ENCODE results near the gene TNFRSF6B. TPM values are rescaled to one million over a fixed set of nuclear protein-coding genes. Genes with fewer than 3 reads are reported as not detected.

TNFRSF6B gene
- total RNA-seq, 1 donor from 2014 or later: 0.99 TPM

GRCh38 chr20:63731410-63731809 lies 35.0 kb downstream of the TNFRSF6B start:
- Mint-ChIP-seq H3K27me3 (ENCODE audit: low read depth) (no peaks in the 10 kb centered on the region), H3K9me3 (ENCODE audit: low read depth) (no peaks in the 10 kb centered on the region), H3K4me3 (ENCODE audit: unreplicated experiment) (no peak overlapping the region), H3K4me1 (ENCODE audit: low read depth) (peaks cover 3% of the 10 kb centered on the region), H3K36me3 (ENCODE audit: low read depth) (peaks cover 9% of the 10 kb centered on the region), H3K27ac (ENCODE audit: unreplicated experiment) (no peak overlapping the region)
- DNase-seq (ENCODE audit: low spot score): no peak
- TF ChIP-seq, protein P1, sequence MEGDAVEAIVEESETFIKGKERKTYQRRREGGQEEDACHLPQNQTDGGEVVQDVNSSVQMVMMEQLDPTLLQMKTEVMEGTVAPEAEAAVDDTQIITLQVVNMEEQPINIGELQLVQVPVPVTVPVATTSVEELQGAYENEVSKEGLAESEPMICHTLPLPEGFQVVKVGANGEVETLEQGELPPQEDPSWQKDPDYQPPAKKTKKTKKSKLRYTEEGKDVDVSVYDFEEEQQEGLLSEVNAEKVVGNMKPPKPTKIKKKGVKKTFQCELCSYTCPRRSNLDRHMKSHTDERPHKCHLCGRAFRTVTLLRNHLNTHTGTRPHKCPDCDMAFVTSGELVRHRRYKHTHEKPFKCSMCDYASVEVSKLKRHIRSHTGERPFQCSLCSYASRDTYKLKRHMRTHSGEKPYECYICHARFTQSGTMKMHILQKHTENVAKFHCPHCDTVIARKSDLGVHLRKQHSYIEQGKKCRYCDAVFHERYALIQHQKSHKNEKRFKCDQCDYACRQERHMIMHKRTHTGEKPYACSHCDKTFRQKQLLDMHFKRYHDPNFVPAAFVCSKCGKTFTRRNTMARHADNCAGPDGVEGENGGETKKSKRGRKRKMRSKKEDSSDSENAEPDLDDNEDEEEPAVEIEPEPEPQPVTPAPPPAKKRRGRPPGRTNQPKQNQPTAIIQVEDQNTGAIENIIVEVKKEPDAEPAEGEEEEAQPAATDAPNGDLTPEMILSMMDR (IDR thresholded peaks at IDR 0.05): no peak

GRCh38 chr20:63732118-63733095 lies 36.0 kb downstream of the TNFRSF6B start:
- Mint-ChIP-seq H3K27ac (ENCODE audit: unreplicated experiment) (no peak overlapping the region), H3K4me3 (ENCODE audit: unreplicated experiment) (no peak overlapping the region), H3K36me3 (ENCODE audit: low read depth) (peaks cover 7% of the 10 kb centered on the region), H3K4me1 (ENCODE audit: low read depth) (peaks cover 3% of the 10 kb centered on the region), H3K27me3 (ENCODE audit: low read depth) (no peaks in the 10 kb centered on the region), H3K9me3 (ENCODE audit: low read depth) (no peaks in the 10 kb centered on the region)
- peak; percentile 63 for DNase-seq (ENCODE audit: low spot score)
- TF ChIP-seq, protein P1 (IDR thresholded peaks at IDR 0.05): no peak

- DNase-seq (ENCODE audit: low spot score): peak; percentile 72
- Mint-ChIP-seq H3K4me3 (ENCODE audit: unreplicated experiment) (no peak overlapping the region), H3K36me3 (ENCODE audit: low read depth) (peaks cover 5% of the 10 kb centered on the region), H3K27ac (ENCODE audit: unreplicated experiment) (no peak overlapping the region), H3K27me3 (ENCODE audit: low read depth) (no peaks in the 10 kb centered on the region), H3K4me1 (ENCODE audit: low read depth) (peaks cover 3% of the 10 kb centered on the region), H3K9me3 (ENCODE audit: low read depth) (no peaks in the 10 kb centered on the region)
- TF ChIP-seq, protein P1 (IDR thresholded peaks at IDR 0.05): no peak
Observed at GRCh38 chr20:63733117-63733516, 36.7 kb downstream of the TNFRSF6B start.

- no peak overlapping the region for H3K4me3 Mint-ChIP-seq (ENCODE audit: unreplicated experiment)
- H3K36me3 Mint-ChIP-seq (ENCODE audit: low read depth): peaks cover 5% of the 10 kb centered on the region
- H3K27ac Mint-ChIP-seq (ENCODE audit: unreplicated experiment): no peak overlapping the region
- H3K4me1 Mint-ChIP-seq (ENCODE audit: low read depth): peaks cover 3% of the 10 kb centered on the region
- no peaks in the 10 kb centered on the region for H3K27me3 Mint-ChIP-seq (ENCODE audit: low read depth)
- TF ChIP-seq, protein P1 (IDR thresholded peaks at IDR 0.05): no peak
- no peaks in the 10 kb centered on the region for H3K9me3 Mint-ChIP-seq (ENCODE audit: low read depth)
- DNase-seq (ENCODE audit: low spot score): peak; percentile 74
Observed at GRCh38 chr20:63733579-63734081, 37.2 kb downstream of the TNFRSF6B start.

GRCh38 chr20:63734111-63734945 lies 37.9 kb downstream of the TNFRSF6B start:
- peak; percentile 93 for DNase-seq (ENCODE audit: low spot score)
- Mint-ChIP-seq H3K27ac (ENCODE audit: unreplicated experiment) (no peak overlapping the region), H3K4me3 (ENCODE audit: unreplicated experiment) (no peak overlapping the region)

More at GRCh38 chr20:63734111-63734945, 37.9 kb downstream of the TNFRSF6B start:
- Mint-ChIP-seq H3K36me3 (ENCODE audit: low read depth) (peaks cover 5% of the 10 kb centered on the region), H3K9me3 (ENCODE audit: low read depth) (no peaks in the 10 kb centered on the region), H3K27me3 (ENCODE audit: low read depth) (no peaks in the 10 kb centered on the region), H3K4me1 (ENCODE audit: low read depth) (peaks cover 3% of the 10 kb centered on the region)
- TF ChIP-seq, protein P1 (IDR thresholded peaks at IDR 0.05): no peak

Measured in chondrocyte (in vitro differentiated cells).